CD4-positive, alpha-beta memory T cell (primary cell): ENCODE results near the gene RNF214. TPM values are rescaled to one million over a fixed set of nuclear protein-coding genes. Genes with fewer than 3 reads are reported as not detected.

Experiments used
- CTCF ChIA-PET: fragments of 350-600 bp; sonication (Branson Sonifier 250); formaldehyde crosslinking; loops from one replicate; lab custom pipeline; 2021; ENCODE audit warnings: inconsistent platforms; ENCODE audit not compliant: partially characterized antibody; lab: Charles Lee
- POLR2A ChIA-PET: fragments of 350-600 bp; sonication (Branson Sonifier 250); formaldehyde crosslinking; loops from one replicate; lab custom pipeline; 2021; ENCODE audit not compliant: partially characterized antibody; lab: Charles Lee
- DNase-seq, 5 donors: peaks; one replicate each; pipeline versions ENCODE4 v3.0.0 to v3.0.0-alpha.2; 2020 to 2022; ENCODE audit warnings: mixed read lengths in 1 of 5
- H3K27ac ChIP-seq: one replicate; pipeline ENCODE4 v1.7.0; 2013; ENCODE audit warnings: low read depth, low read length
- H3K27me3 ChIP-seq: 2 replicates; pipeline ENCODE4 v1.7.0; 2013; ENCODE audit warnings: mild to moderate bottlenecking, low read length, moderate library complexity; ENCODE audit not compliant: insufficient read depth
- H3K36me3 ChIP-seq: 2 replicates; pipeline ENCODE4 v1.7.0; 2013; ENCODE audit warnings: mild to moderate bottlenecking, low read length, moderate library complexity; ENCODE audit not compliant: insufficient read depth
- H3K4me1 ChIP-seq: 2 replicates; pipeline ENCODE4 v1.7.0; 2013; ENCODE audit warnings: mild to moderate bottlenecking, low read length, moderate library complexity; ENCODE audit not compliant: insufficient read depth
- H3K4me3 ChIP-seq, 2 donors: one replicate each; pipeline ENCODE4 v1.7.0; 2013; ENCODE audit warnings: low read length in 2 of 2, mild to moderate bottlenecking in 1 of 2
- H3K9me3 ChIP-seq, 2 donors: one replicate each; pipeline ENCODE4 v1.7.0; 2013; ENCODE audit warnings: low read length in 2 of 2, control low read depth in 1 of 2; ENCODE audit not compliant: control insufficient read depth in 1 of 2
- H3K27ac Mint-ChIP-seq, 7 donors: one replicate each; pipeline ENCODE4 v1.8.0; 2020 to 2021; ENCODE audit warnings: mixed read lengths in 7 of 7, mild to moderate bottlenecking in 6 of 7, inconsistent platforms in 3 of 7, moderate library complexity in 3 of 7
- H3K27me3 Mint-ChIP-seq, 2 donors: one replicate each; pipeline ENCODE4 v1.8.0; 2020 to 2021; ENCODE audit warnings: mixed read lengths in 2 of 2
- H3K36me3 Mint-ChIP-seq, 2 donors: one replicate each; pipeline ENCODE4 v1.8.0; 2020 to 2021; ENCODE audit warnings: mixed read lengths in 2 of 2, inconsistent platforms in 1 of 2, mild to moderate bottlenecking in 1 of 2
- H3K4me1 Mint-ChIP-seq, 4 donors: one replicate each; pipeline ENCODE4 v1.8.0; 2020 to 2021; ENCODE audit warnings: mixed read lengths in 4 of 4, mild to moderate bottlenecking in 1 of 4
- H3K4me3 Mint-ChIP-seq, 8 donors: one replicate each; pipeline ENCODE4 v1.8.0; 2020 to 2021; ENCODE audit warnings: mixed read lengths in 8 of 8, mild to moderate bottlenecking in 7 of 8, moderate library complexity in 6 of 8, inconsistent platforms in 3 of 8
- H3K9me3 Mint-ChIP-seq, 8 donors: one replicate each; pipeline ENCODE4 v1.8.0; 2020 to 2021; ENCODE audit warnings: mixed read lengths in 8 of 8, mild to moderate bottlenecking in 5 of 8, inconsistent platforms in 3 of 8, moderate library complexity in 1 of 8
- intact Hi-C: fragments of 100-400 bp; cut with micrococcal nuclease; formaldehyde crosslinking; loops from one replicate; pipeline ENCODE4 v1.15.1; 2023
- polyA plus RNA-seq, 2 donors: library from polyadenylated mRNA; unstranded; fragments of 300-500 nt; fragmentation: Illumina TruSeq; gene quantifications; one replicate each; pipeline ENCODE4 v1.2.3, GENCODE V29; 2021
- total RNA-seq, 2 experiments: library from RNA; stranded (reverse); gene quantifications; one replicate each; pipeline ENCODE4 v1.2.3, GENCODE V29; 2021

The RNF214 gene
- total and polyA plus RNA-seq, 4 experiments from 2014 or later: 20.7 to 50.1 (median 43.4) TPM

DNA sequence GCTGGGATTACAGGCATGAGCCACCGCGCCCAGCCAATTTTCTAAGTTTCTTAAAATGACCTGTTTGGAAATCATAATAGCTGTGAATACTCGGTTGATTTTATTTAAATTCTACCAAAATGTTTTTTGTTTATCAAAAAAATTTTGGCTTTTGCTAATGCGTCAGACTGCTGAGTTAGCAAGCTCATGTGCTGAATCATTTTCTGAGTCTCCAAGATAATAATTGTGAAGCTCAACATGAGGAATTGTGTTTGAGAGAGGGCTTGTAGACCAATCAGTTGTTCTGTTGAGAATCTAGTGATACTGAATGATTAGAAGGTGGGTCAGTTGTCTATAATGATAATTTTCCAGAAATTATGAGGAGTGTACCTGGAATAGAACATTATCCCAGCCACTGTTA, 15.9 kb downstream of the RNF214 start:
- DNase-seq: no peak

DNA sequence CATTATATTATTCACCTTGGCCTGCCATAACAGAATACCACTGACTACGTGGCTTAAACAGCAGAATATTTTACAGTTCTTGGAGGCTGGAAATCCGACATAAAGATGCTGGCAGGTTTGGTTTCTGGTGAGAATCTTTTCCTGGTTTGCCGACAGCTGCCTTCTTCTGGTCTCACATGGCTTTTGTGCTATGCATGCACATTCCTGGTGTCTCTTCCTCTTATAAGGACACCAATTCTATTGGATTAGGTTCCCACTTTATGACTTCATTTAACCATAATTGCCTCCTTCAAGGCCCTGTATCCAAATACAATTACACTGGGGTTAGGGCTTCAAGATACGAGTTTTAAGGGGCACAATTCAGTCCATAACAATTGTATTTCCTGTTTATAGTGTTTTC, 17.1 kb downstream of the RNF214 start:
- no peaks in the 10 kb centered on the region for H3K27me3 ChIP-seq
- ChIA-PET POLR2A (no interaction called here), CTCF (no interaction called here)
- DNase-seq: no peak
- no peak overlapping the region for H3K4me3 Mint-ChIP-seq
- H3K36me3 Mint-ChIP-seq: peaks cover 43 to 48% of the 10 kb centered on the region in 2 donors
- intact Hi-C loops: no loop called here
- H3K27ac ChIP-seq: no peak overlapping the region
- no peaks in the 10 kb centered on the region for H3K4me1 ChIP-seq
- H3K4me1 Mint-ChIP-seq: peaks cover 0 to 9% (median under 1%) of the 10 kb centered on the region in 4 donors
- no peaks in the 10 kb centered on the region for H3K9me3 Mint-ChIP-seq
- no peaks in the 10 kb centered on the region for H3K27me3 Mint-ChIP-seq
- no peak overlapping the region for H3K4me3 ChIP-seq
- H3K9me3 ChIP-seq: no peaks in the 10 kb centered on the region
- peak overlapping the region in 2 of 7 donors; percentile 4 to 39 for H3K27ac Mint-ChIP-seq
- peaks cover 20% of the 10 kb centered on the region for H3K36me3 ChIP-seq

More for the DNA sequence above, 15.9 kb downstream of the RNF214 start:
- intact Hi-C loops: no loop called here
- Histone ChIP-seq H3K27ac (no peak overlapping the region), H3K4me1 (no peaks in the 10 kb centered on the region), H3K4me3 (no peak overlapping the region), H3K9me3 (no peaks in the 10 kb centered on the region), H3K36me3 (peaks cover 20% of the 10 kb centered on the region), H3K27me3 (no peaks in the 10 kb centered on the region)
- CTCF ChIA-PET: interaction anchor here (1.5 kb wide), 1 partner anchor 22 kb away, joined by 7 read pairs; no protein-coding TSS in a partner anchor
- no peak overlapping the region for H3K4me3 Mint-ChIP-seq
- H3K27me3 Mint-ChIP-seq: no peaks in the 10 kb centered on the region
- H3K27ac Mint-ChIP-seq: peak overlapping the region in 2 of 7 donors; percentile 26 to 64
- H3K36me3 Mint-ChIP-seq: peaks cover 45 to 49% of the 10 kb centered on the region in 2 donors
- POLR2A ChIA-PET: no interaction called here
- no peaks in the 10 kb centered on the region for H3K9me3 Mint-ChIP-seq
- peaks cover 0 to 9% (median under 1%) of the 10 kb centered on the region in 4 donors for H3K4me1 Mint-ChIP-seq

DNA sequence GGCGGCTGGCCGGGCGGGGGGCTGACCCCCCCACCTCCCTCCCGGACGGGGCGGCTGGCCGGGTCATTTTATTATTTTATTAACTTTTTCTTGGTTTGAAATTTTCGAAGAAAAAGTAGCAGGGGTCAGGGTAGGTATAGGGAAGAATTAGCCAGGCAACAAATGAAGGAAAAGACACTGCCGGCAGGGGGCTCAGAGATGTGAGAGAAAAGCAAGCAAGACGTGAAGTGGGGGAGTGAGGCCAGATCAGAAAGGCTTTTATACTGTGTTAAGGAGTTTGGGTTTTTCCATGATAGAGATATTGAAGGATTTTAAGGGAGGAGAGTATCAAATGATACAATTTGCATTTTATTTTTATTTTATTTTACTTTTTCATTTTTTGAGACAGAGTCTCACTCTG, 19.0 kb downstream of the RNF214 start:
- peaks cover 38 to 44% of the 10 kb centered on the region in 2 donors for H3K36me3 Mint-ChIP-seq
- H3K27ac ChIP-seq: no peak overlapping the region
- H3K4me1 ChIP-seq: no peaks in the 10 kb centered on the region
- H3K27ac Mint-ChIP-seq: peak overlapping the region in 1 of 7 donors; percentile 29
- H3K4me3 ChIP-seq: no peak overlapping the region
- intact Hi-C loops: no loop called here
- no peaks in the 10 kb centered on the region for H3K9me3 Mint-ChIP-seq
- H3K27me3 ChIP-seq: no peaks in the 10 kb centered on the region
- H3K4me1 Mint-ChIP-seq: peaks cover 0 to 9% (median 3%) of the 10 kb centered on the region in 4 donors
- H3K4me3 Mint-ChIP-seq: no peak overlapping the region
- DNase-seq: no peak
- peaks cover 10% of the 10 kb centered on the region for H3K36me3 ChIP-seq
- ChIA-PET POLR2A (no interaction called here), CTCF (no interaction called here)
- H3K27me3 Mint-ChIP-seq: no peaks in the 10 kb centered on the region
- H3K9me3 ChIP-seq: no peaks in the 10 kb centered on the region

DNA sequence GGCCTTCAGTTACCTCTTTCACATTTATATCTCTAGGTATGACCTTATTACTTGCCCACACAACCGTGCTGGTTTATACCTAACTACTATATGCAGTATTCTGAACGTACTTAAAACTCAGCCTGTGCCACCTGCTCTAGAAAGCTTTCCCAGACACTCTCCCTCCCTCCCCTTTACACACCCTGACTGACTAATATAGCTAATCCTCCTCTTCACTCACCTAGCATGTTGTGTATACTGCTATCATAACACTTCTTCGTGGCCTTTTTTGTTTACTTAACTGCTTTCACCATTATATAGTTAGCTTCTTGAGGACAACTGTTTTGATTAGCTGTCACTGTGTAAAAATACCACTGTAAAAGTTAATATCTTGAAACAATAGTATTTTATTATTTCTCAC, 23.5 kb downstream of the RNF214 start:
- Mint-ChIP-seq H3K27ac (peak overlapping the region in 2 of 7 donors; percentile 57 to 79), H3K27me3 (no peaks in the 10 kb centered on the region), H3K36me3 (peaks cover 23 to 31% of the 10 kb centered on the region in 2 donors), H3K4me3 (no peak overlapping the region), H3K4me1 (peaks cover 0 to 4% (median 3%) of the 10 kb centered on the region in 4 donors), H3K9me3 (no peaks in the 10 kb centered on the region)
- no peaks in the 10 kb centered on the region for H3K27me3 ChIP-seq
- POLR2A ChIA-PET: interaction anchor here (0.9 kb wide), 1 partner anchor 24 kb away, joined by 3 read pairs; the partner anchor contains the start of genes PCSK7 and RNF214
- H3K9me3 ChIP-seq: no peaks in the 10 kb centered on the region
- DNase-seq: no peak
- intact Hi-C loops: no loop called here
- no peaks in the 10 kb centered on the region for H3K4me1 ChIP-seq
- no peaks in the 10 kb centered on the region for H3K36me3 ChIP-seq
- no peak overlapping the region for H3K4me3 ChIP-seq
- no peak overlapping the region for H3K27ac ChIP-seq
- CTCF ChIA-PET: no interaction called here

DNA sequence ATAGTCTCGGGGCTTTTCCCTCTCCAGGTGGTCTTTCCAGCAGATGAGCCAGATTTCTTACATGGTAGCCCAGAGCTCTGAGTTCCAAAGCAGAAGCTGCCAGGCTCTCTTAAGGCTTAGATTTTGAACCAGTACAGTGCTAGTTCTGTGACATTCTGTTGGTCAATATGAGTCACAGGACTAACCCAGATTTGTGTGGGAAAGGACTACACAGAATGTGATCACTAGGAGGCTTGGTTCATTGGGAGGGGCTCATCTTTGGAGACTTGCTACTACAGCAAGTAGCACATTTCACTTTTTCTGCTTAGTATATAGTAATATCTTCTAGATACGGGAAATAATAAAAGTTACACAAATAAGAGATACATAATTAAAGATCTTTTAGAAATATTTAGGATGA, 24.1 kb downstream of the RNF214 start:
- Mint-ChIP-seq H3K9me3 (no peaks in the 10 kb centered on the region), H3K36me3 (peaks cover 23 to 31% of the 10 kb centered on the region in 2 donors), H3K4me1 (peaks cover 0 to 4% (median 2%) of the 10 kb centered on the region in 4 donors), H3K27me3 (no peaks in the 10 kb centered on the region), H3K27ac (no peak overlapping the region), H3K4me3 (no peak overlapping the region)
- H3K27ac ChIP-seq: no peak overlapping the region
- H3K27me3 ChIP-seq: no peaks in the 10 kb centered on the region
- CTCF ChIA-PET: no interaction called here
- no peaks in the 10 kb centered on the region for H3K4me1 ChIP-seq
- DNase-seq: no peak
- no peak overlapping the region for H3K4me3 ChIP-seq
- intact Hi-C loops: no loop called here
- POLR2A ChIA-PET: interaction anchor here (0.9 kb wide), 1 partner anchor 24 kb away, joined by 3 read pairs; the partner anchor contains the start of genes PCSK7 and RNF214
- H3K9me3 ChIP-seq: no peaks in the 10 kb centered on the region
- H3K36me3 ChIP-seq: no peaks in the 10 kb centered on the region

DNA sequence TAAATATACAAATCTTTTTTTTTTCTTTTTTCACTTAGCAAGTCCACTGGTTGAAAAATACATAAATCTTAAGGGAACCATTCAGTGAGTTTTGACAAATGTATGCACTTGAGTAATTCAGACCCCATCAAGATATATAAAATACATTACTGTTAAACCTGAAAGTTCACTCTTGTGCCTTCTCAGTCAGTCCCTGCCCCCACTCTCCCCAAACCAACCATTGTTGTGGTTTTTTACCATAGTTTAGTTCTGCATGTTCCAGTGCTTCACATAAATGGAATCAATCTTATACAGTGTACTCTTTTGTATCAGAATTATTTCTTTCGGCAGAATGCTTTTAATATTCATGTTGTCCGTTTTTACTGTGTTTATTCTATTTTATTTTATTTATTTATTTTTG, 26.1 kb downstream of the RNF214 start:
- H3K4me3 ChIP-seq: no peak overlapping the region
- no peaks in the 10 kb centered on the region for H3K9me3 ChIP-seq
- CTCF ChIA-PET: no interaction called here
- Mint-ChIP-seq H3K4me3 (no peak overlapping the region), H3K27me3 (no peaks in the 10 kb centered on the region), H3K36me3 (peaks cover 26 to 29% of the 10 kb centered on the region in 2 donors), H3K9me3 (no peaks in the 10 kb centered on the region), H3K27ac (no peak overlapping the region), H3K4me1 (peaks cover 0 to 4% (median under 1%) of the 10 kb centered on the region in 4 donors)
- no peak overlapping the region for H3K27ac ChIP-seq
- no peaks in the 10 kb centered on the region for H3K27me3 ChIP-seq
- no peaks in the 10 kb centered on the region for H3K4me1 ChIP-seq
- H3K36me3 ChIP-seq: no peaks in the 10 kb centered on the region
- intact Hi-C loops: no loop called here
- POLR2A ChIA-PET: no interaction called here
- no peak for DNase-seq

DNA sequence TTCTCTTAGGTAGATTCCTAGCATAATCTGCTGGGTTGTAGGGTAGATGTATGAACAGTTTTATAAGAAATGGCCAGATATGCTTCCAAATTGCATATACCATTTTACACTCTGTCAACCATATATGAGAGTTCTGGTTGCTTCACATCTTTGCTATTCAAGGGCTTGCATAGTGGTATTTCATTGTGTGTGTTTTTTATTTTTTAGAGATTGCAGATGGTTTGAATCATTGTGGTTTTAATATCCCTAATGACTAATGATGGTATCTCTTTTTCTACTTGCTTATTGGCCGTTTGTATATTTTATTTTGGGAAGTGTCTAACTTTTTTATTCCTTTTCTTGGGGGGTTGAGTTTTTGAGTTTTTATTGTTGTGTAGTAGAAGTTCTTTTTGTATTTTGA, 26.9 kb downstream of the RNF214 start:
- Histone ChIP-seq H3K4me1 (no peaks in the 10 kb centered on the region), H3K27me3 (no peaks in the 10 kb centered on the region), H3K27ac (no peak overlapping the region), H3K9me3 (no peaks in the 10 kb centered on the region), H3K36me3 (no peaks in the 10 kb centered on the region), H3K4me3 (no peak overlapping the region)
- peaks cover 0 to 4% (median under 1%) of the 10 kb centered on the region in 4 donors for H3K4me1 Mint-ChIP-seq
- CTCF ChIA-PET: no interaction called here
- DNase-seq: no peak
- peak overlapping the region in 2 of 7 donors; percentile 22 to 30 for H3K27ac Mint-ChIP-seq
- POLR2A ChIA-PET: no interaction called here
- H3K36me3 Mint-ChIP-seq: peaks cover 22 to 26% of the 10 kb centered on the region in 2 donors
- H3K4me3 Mint-ChIP-seq: no peak overlapping the region
- no peaks in the 10 kb centered on the region for H3K9me3 Mint-ChIP-seq
- H3K27me3 Mint-ChIP-seq: no peaks in the 10 kb centered on the region
- intact Hi-C loops: no loop called here
